Measurements from ENCODE around the gene COG5. TPM values are rescaled to one million over a fixed set of nuclear protein-coding genes. Genes with fewer than 3 reads are reported as not detected.
"Not testable (repeated sequence)": the region's sequence is repeated elsewhere in the genome, so short reads cannot be mapped to it uniquely, and the experiment has no call there.

COG5 gene
- total RNA-seq, 1 experiment from 2014 or later: 56.1 TPM

- H2AFZ ChIP-seq (ENCODE audit: low read length): no peak overlapping the region
- no peaks in the 10 kb centered on the region for H3K27me3 ChIP-seq (ENCODE audit: low read length)
- H3K36me3 ChIP-seq (ENCODE audit: insufficient read depth, low read length): peaks cover 51% of the 10 kb centered on the region
- no peaks in the 10 kb centered on the region for H3K4me1 ChIP-seq (ENCODE audit: low read length)
- no peak overlapping the region for H3K4me2 ChIP-seq (ENCODE audit: low read depth, low read length, poor library complexity, severe bottlenecking)
- no peak for DNase-seq
- no peaks in the 10 kb centered on the region for H3K9me2 ChIP-seq (replicated peaks; ENCODE audit: insufficient read depth, low read length)
- peaks cover 11% of the 10 kb centered on the region for H3K9me3 ChIP-seq (ENCODE audit: low read length)
- no peaks in the 10 kb centered on the region for H4K20me1 ChIP-seq (ENCODE audit: insufficient read depth, low read depth, low read length)
- no peak overlapping the region for H3K4me3 ChIP-seq (ENCODE audit: low read length)
- H3K27ac ChIP-seq (ENCODE audit: low read length): no peak overlapping the region
- no peak overlapping the region for H3K9ac ChIP-seq (ENCODE audit: low read length)
- peaks cover 54% of the 10 kb centered on the region for H3K79me2 ChIP-seq (ENCODE audit: low read length)
Measured at GRCh38 chr7:107543338-107543993, 20.3 kb downstream of the COG5 start.

GRCh38 chr7:107538001-107538400 lies 25.7 kb downstream of the COG5 start:
- no peak overlapping the region for H2AFZ ChIP-seq (ENCODE audit: low read length)
- H3K79me2 ChIP-seq (ENCODE audit: low read length): peaks cover 70% of the 10 kb centered on the region
- no peak overlapping the region for H3K4me3 ChIP-seq (ENCODE audit: low read length)
- H3K27ac ChIP-seq (ENCODE audit: low read length): no peak overlapping the region
- peaks cover 14% of the 10 kb centered on the region; the same call in 1 of the 2 replicates for H3K36me3 ChIP-seq (ENCODE audit: insufficient read depth, low read length)
- no peaks in the 10 kb centered on the region for H3K9me2 ChIP-seq (replicated peaks; ENCODE audit: insufficient read depth, low read length)
- no peaks in the 10 kb centered on the region for H4K20me1 ChIP-seq (ENCODE audit: insufficient read depth, low read depth, low read length)
- H3K9me3 ChIP-seq (ENCODE audit: low read length): no peaks in the 10 kb centered on the region
- H3K4me2 ChIP-seq (ENCODE audit: low read depth, low read length, poor library complexity, severe bottlenecking): no peak overlapping the region
- no peaks in the 10 kb centered on the region for H3K27me3 ChIP-seq (ENCODE audit: low read length)
- H3K9ac ChIP-seq (ENCODE audit: low read length): no peak overlapping the region
- DNase-seq: no peak
- no peaks in the 10 kb centered on the region for H3K4me1 ChIP-seq (ENCODE audit: low read length)

- H3K36me3 ChIP-seq (ENCODE audit: insufficient read depth, low read length): peaks cover 17% of the 10 kb centered on the region; the same call in 1 of the 2 replicates
- H3K9me2 ChIP-seq (replicated peaks; ENCODE audit: insufficient read depth, low read length); DNase-seq; H3K4me2 ChIP-seq (ENCODE audit: low read depth, low read length, poor library complexity, severe bottlenecking); H3K9ac ChIP-seq (ENCODE audit: low read length); H4K20me1 ChIP-seq (ENCODE audit: insufficient read depth, low read depth, low read length); H2AFZ ChIP-seq (ENCODE audit: low read length); H3K27ac ChIP-seq (ENCODE audit: low read length); H3K27me3 ChIP-seq (ENCODE audit: low read length); H3K4me1 ChIP-seq (ENCODE audit: low read length); H3K4me3 ChIP-seq (ENCODE audit: low read length); H3K9me3 ChIP-seq (ENCODE audit: low read length): not testable (repeated sequence)
- H3K79me2 ChIP-seq (ENCODE audit: low read length): peaks cover 69% of the 10 kb centered on the region
Measured at GRCh38 chr7:107537228-107537627, 26.5 kb downstream of the COG5 start.

GRCh38 chr7:107534139-107534538 lies 29.6 kb downstream of the COG5 start:
- Histone ChIP-seq H3K9ac (ENCODE audit: low read length) (no peak overlapping the region), H3K36me3 (ENCODE audit: insufficient read depth, low read length) (0 out of 2 replicates have a peak, but pooled peaks cover 14% of the 10 kb centered on the region), H3K79me2 (ENCODE audit: low read length) (peaks cover 78% of the 10 kb centered on the region), H4K20me1 (ENCODE audit: insufficient read depth, low read depth, low read length) (no peaks in the 10 kb centered on the region), H3K9me2 (replicated peaks; ENCODE audit: insufficient read depth, low read length) (no peaks in the 10 kb centered on the region), H3K9me3 (ENCODE audit: low read length) (no peaks in the 10 kb centered on the region), H3K27me3 (ENCODE audit: low read length) (no peaks in the 10 kb centered on the region), H3K4me2 (ENCODE audit: low read depth, low read length, poor library complexity, severe bottlenecking) (no peak overlapping the region), H3K4me3 (ENCODE audit: low read length) (no peak overlapping the region), H3K4me1 (ENCODE audit: low read length) (no peaks in the 10 kb centered on the region), H3K27ac (ENCODE audit: low read length) (no peak overlapping the region), H2AFZ (ENCODE audit: low read length) (no peak overlapping the region)
- no peak for DNase-seq

GRCh38 chr7:107530751-107531150 lies 33.0 kb downstream of the COG5 start:
- Histone ChIP-seq H3K9me2 (replicated peaks; ENCODE audit: insufficient read depth, low read length) (no peaks in the 10 kb centered on the region), H3K4me1 (ENCODE audit: low read length) (no peaks in the 10 kb centered on the region), H3K79me2 (ENCODE audit: low read length) (peaks cover 79% of the 10 kb centered on the region), H3K27me3 (ENCODE audit: low read length) (no peaks in the 10 kb centered on the region), H3K9me3 (ENCODE audit: low read length) (no peaks in the 10 kb centered on the region), H2AFZ (ENCODE audit: low read length) (no peak overlapping the region), H3K4me2 (ENCODE audit: low read depth, low read length, poor library complexity, severe bottlenecking) (no peak overlapping the region), H3K36me3 (ENCODE audit: insufficient read depth, low read length) (0 out of 2 replicates have a peak, but pooled peaks cover 13% of the 10 kb centered on the region), H3K27ac (ENCODE audit: low read length) (no peak overlapping the region), H3K9ac (ENCODE audit: low read length) (no peak overlapping the region), H4K20me1 (ENCODE audit: insufficient read depth, low read depth, low read length) (no peaks in the 10 kb centered on the region), H3K4me3 (ENCODE audit: low read length) (no peak overlapping the region)
- DNase-seq: no peak

- Histone ChIP-seq H3K27me3 (ENCODE audit: low read length) (no peaks in the 10 kb centered on the region), H3K4me1 (ENCODE audit: low read length) (no peaks in the 10 kb centered on the region), H3K79me2 (ENCODE audit: low read length) (peaks cover 73% of the 10 kb centered on the region), H2AFZ (ENCODE audit: low read length) (no peak overlapping the region), H3K9ac (ENCODE audit: low read length) (no peak overlapping the region), H4K20me1 (ENCODE audit: insufficient read depth, low read depth, low read length) (no peaks in the 10 kb centered on the region), H3K4me2 (ENCODE audit: low read depth, low read length, poor library complexity, severe bottlenecking) (no peak overlapping the region), H3K9me2 (replicated peaks; ENCODE audit: insufficient read depth, low read length) (no peaks in the 10 kb centered on the region), H3K4me3 (ENCODE audit: low read length) (no peak overlapping the region), H3K36me3 (ENCODE audit: insufficient read depth, low read length) (peaks cover 20% of the 10 kb centered on the region; the same call in 1 of the 2 replicates), H3K27ac (ENCODE audit: low read length) (no peak overlapping the region), H3K9me3 (ENCODE audit: low read length) (no peaks in the 10 kb centered on the region)
- DNase-seq: peak; percentile 22
Measured at GRCh38 chr7:107528461-107528860, 35.3 kb downstream of the COG5 start.

GRCh38 chr7:107527196-107527595 lies 36.5 kb downstream of the COG5 start:
- peaks cover 25% of the 10 kb centered on the region; the same call in 1 of the 2 replicates for H3K36me3 ChIP-seq (ENCODE audit: insufficient read depth, low read length)

GRCh38 chr7:107526672-107527071 lies 37.0 kb downstream of the COG5 start:
- H3K9me3 ChIP-seq (ENCODE audit: low read length): no peaks in the 10 kb centered on the region
- H3K4me2 ChIP-seq (ENCODE audit: low read depth, low read length, poor library complexity, severe bottlenecking): no peak overlapping the region
- no peaks in the 10 kb centered on the region for H3K9me2 ChIP-seq (replicated peaks; ENCODE audit: insufficient read depth, low read length)
- H3K4me1 ChIP-seq (ENCODE audit: low read length): no peaks in the 10 kb centered on the region
- no peak overlapping the region for H3K4me3 ChIP-seq (ENCODE audit: low read length)
- no peaks in the 10 kb centered on the region for H4K20me1 ChIP-seq (ENCODE audit: insufficient read depth, low read depth, low read length)
- no peak overlapping the region for H3K27ac ChIP-seq (ENCODE audit: low read length)
- H2AFZ ChIP-seq (ENCODE audit: low read length): no peak overlapping the region
- H3K36me3 ChIP-seq (ENCODE audit: insufficient read depth, low read length): peaks cover 25% of the 10 kb centered on the region; the same call in 1 of the 2 replicates
- peak; percentile 23 for DNase-seq
- H3K9ac ChIP-seq (ENCODE audit: low read length): no peak overlapping the region
- H3K27me3 ChIP-seq (ENCODE audit: low read length): no peaks in the 10 kb centered on the region
- H3K79me2 ChIP-seq (ENCODE audit: low read length): peaks cover 63% of the 10 kb centered on the region

More at GRCh38 chr7:107527196-107527595, 36.5 kb downstream of the COG5 start:
- no peaks in the 10 kb centered on the region for H4K20me1 ChIP-seq (ENCODE audit: insufficient read depth, low read depth, low read length)
- H3K9me3 ChIP-seq (ENCODE audit: low read length): no peaks in the 10 kb centered on the region
- H3K4me2 ChIP-seq (ENCODE audit: low read depth, low read length, poor library complexity, severe bottlenecking): no peak overlapping the region
- no peaks in the 10 kb centered on the region for H3K4me1 ChIP-seq (ENCODE audit: low read length)
- H3K27me3 ChIP-seq (ENCODE audit: low read length): no peaks in the 10 kb centered on the region
- H2AFZ ChIP-seq (ENCODE audit: low read length): no peak overlapping the region
- no peak overlapping the region for H3K9ac ChIP-seq (ENCODE audit: low read length)
- no peaks in the 10 kb centered on the region for H3K9me2 ChIP-seq (replicated peaks; ENCODE audit: insufficient read depth, low read length)
- H3K79me2 ChIP-seq (ENCODE audit: low read length): peaks cover 69% of the 10 kb centered on the region
- H3K4me3 ChIP-seq (ENCODE audit: low read length): no peak overlapping the region
- H3K27ac ChIP-seq (ENCODE audit: low read length): no peak overlapping the region
- DNase-seq: peak; percentile 40

All from Karpas-422 (cell line).